Activated T-cell treated with anti-CD3 and anti-CD28 coated beads, Interleukin-2, amount 50 U/mL, for 72 hours (primary cell): ENCODE results near the gene SLC28A1. TPM values are rescaled to one million over a fixed set of nuclear protein-coding genes. Genes with fewer than 3 reads are reported as not detected.
A peak's percentile ranks its signal among the peaks of the same experiment; 100 is the strongest.

Experiments used
- ATAC-seq, 2 donors: fragments of 150-1000 bp; cut with Tn5 transposase; replicated peaks in 1 of 2; 2 replicates each; pipeline ENCODE4 v1.10.0; 2021; ENCODE audit warnings: moderate library complexity in 2 of 2, mild to moderate bottlenecking in 1 of 2
- DNase-seq, 2 donors: peaks; one replicate each; pipeline ENCODE4 v3.0.0; 2021 to 2022; ENCODE audit warnings: mixed read lengths in 1 of 2
- H3K27ac Mint-ChIP-seq: one replicate; pipeline ENCODE4 v1.8.0; 2022; ENCODE audit warnings: mild to moderate bottlenecking, moderate library complexity, mixed read lengths
- H3K27me3 Mint-ChIP-seq: one replicate; pipeline ENCODE4 v1.8.0; 2022; ENCODE audit warnings: low read depth, mixed read lengths
- H3K36me3 Mint-ChIP-seq, 2 donors: one replicate each; pipeline ENCODE4 v1.8.0; 2022; ENCODE audit warnings: mixed read lengths in 2 of 2, mild to moderate bottlenecking in 1 of 2; ENCODE audit not compliant: insufficient read depth in 2 of 2
- H3K4me1 Mint-ChIP-seq: one replicate; pipeline ENCODE4 v1.8.0; 2022; ENCODE audit warnings: low read depth, mixed read lengths
- H3K4me3 Mint-ChIP-seq, 2 donors: one replicate each; pipeline ENCODE4 v1.8.0; 2022; ENCODE audit warnings: mild to moderate bottlenecking in 2 of 2, mixed read lengths in 2 of 2, moderate library complexity in 2 of 2
- H3K9me3 Mint-ChIP-seq, 2 donors: one replicate each; pipeline ENCODE4 v1.8.0; 2022; ENCODE audit warnings: mixed read lengths in 2 of 2
- total RNA-seq, 2 donors: library from RNA; stranded (reverse); gene quantifications; one replicate each; pipeline ENCODE4 v1.2.3, GENCODE V29; 2022

SLC28A1 gene
- total RNA-seq, 2 donors from 2014 or later = not detected

GRCh38 chr15:84855136-84855535, 29.3 kb upstream of the SLC28A1 start:
- Mint-ChIP-seq H3K9me3 (no peaks in the 10 kb centered on the region), H3K27me3 (no peaks in the 10 kb centered on the region), H3K4me3 (no peak overlapping the region), H3K36me3 (no peaks in the 10 kb centered on the region), H3K4me1 (no peaks in the 10 kb centered on the region), H3K27ac (no peak overlapping the region)
- DNase-seq (no peak), ATAC-seq (no peak)

GRCh38 chr15:84855765-84856164, 28.7 kb upstream of the SLC28A1 start:
- no peaks in the 10 kb centered on the region for H3K27me3 Mint-ChIP-seq
- no peaks in the 10 kb centered on the region for H3K9me3 Mint-ChIP-seq
- no peak for DNase-seq
- H3K36me3 Mint-ChIP-seq = no peaks in the 10 kb centered on the region
- H3K4me1 Mint-ChIP-seq = no peaks in the 10 kb centered on the region
- H3K4me3 Mint-ChIP-seq = no peak overlapping the region
- H3K27ac Mint-ChIP-seq = peak overlapping the region; percentile 17
- no peak for ATAC-seq

DNA sequence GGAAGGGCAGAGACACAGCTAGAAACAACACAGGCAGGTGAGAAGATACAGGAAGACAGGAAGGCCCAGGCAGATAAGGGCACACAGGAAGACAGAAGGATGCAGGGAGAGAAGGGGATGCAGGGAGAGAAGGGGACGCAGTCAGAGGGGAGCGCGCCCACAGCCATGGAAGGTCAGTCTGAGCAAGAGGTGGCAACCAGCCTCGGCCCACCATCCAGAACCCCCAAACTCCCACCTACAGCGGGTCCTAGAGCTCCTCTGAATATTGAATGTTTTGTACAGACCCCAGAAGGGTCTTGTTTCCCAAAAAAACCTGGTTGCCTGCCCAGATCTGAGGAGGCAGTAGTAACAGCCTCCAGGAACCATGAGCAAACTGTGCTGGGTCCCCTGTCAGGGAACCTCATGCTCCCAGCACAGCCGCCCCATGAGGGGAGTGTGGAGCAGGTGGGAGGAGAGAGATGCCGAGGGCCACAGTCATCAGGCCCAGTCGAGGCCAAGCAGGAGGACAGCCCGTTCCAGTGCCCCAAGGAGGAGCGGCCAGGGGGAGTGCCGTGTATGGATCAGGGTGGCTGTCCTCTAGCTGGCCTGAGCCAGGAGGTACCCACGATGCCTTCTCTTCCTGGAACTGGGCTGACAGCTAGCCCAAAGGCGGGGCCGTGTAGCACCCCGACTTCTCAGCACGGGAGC, 27.6 kb upstream of the SLC28A1 start:
- Mint-ChIP-seq H3K4me1 (no peaks in the 10 kb centered on the region), H3K4me3 (no peak overlapping the region), H3K36me3 (no peaks in the 10 kb centered on the region), H3K27me3 (no peaks in the 10 kb centered on the region), H3K27ac (no peak overlapping the region), H3K9me3 (no peaks in the 10 kb centered on the region)
- DNase-seq (no peak), ATAC-seq (no peak)

DNA sequence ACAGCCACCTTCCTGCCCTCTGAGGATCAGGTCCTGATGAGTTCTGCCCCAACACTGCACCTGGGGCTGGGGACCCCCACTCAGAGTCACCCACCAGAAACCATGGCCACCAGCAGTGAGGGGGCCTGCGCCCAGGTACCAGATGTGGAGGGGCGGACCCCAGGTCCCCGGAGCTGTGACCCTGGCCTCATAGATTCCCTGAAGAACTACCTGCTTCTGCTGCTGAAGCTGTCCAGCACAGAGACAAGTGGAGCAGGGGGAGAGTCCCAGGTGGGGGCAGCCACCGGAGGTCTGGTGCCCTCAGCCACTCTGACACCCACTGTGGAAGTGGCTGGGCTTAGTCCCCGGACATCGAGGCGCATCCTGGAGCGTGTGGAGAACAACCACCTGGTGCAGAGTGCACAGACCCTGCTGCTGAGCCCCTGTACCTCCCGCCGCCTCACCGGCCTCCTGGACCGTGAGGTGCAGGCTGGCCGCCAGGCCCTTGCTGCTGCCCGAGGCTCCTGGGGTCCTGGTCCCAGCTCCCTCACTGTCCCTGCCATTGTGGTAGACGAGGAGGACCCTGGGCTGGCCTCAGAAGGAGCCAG, 27.0 kb upstream of the SLC28A1 start:
- no peaks in the 10 kb centered on the region for H3K27me3 Mint-ChIP-seq
- H3K4me1 Mint-ChIP-seq = no peaks in the 10 kb centered on the region
- ATAC-seq (no peak), DNase-seq (no peak)
- no peak overlapping the region for H3K4me3 Mint-ChIP-seq
- H3K9me3 Mint-ChIP-seq = no peaks in the 10 kb centered on the region
- H3K27ac Mint-ChIP-seq = no peak overlapping the region
- H3K36me3 Mint-ChIP-seq = no peaks in the 10 kb centered on the region

DNA sequence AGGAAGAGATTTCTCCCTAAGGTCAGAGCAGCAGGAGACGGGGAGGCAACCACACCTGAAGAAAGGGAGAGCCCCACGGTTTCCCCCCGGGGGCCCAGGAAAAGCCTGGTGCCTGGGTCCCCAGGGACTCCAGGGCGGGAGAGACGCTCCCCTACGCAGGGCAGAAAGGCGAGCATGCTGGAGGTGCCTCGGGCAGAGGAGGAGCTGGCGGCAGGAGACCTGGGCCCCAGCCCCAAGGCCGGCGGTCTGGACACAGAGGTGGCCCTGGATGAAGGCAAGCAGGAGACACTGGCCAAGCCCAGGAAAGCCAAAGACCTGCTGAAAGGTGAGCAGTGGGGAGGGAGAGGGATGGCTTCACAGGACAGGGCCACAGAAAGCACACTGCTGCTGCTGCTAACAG, 26.2 kb upstream of the SLC28A1 start:
- Mint-ChIP-seq H3K27me3 (no peaks in the 10 kb centered on the region), H3K4me1 (no peaks in the 10 kb centered on the region), H3K4me3 (no peak overlapping the region), H3K36me3 (no peaks in the 10 kb centered on the region), H3K9me3 (no peaks in the 10 kb centered on the region), H3K27ac (no peak overlapping the region)
- DNase-seq (no peak), ATAC-seq (no peak)

- no peaks in the 10 kb centered on the region for H3K36me3 Mint-ChIP-seq
- ATAC-seq (no peak), DNase-seq (no peak)
- H3K9me3 Mint-ChIP-seq = no peaks in the 10 kb centered on the region
- H3K4me1 Mint-ChIP-seq = no peaks in the 10 kb centered on the region
- H3K27me3 Mint-ChIP-seq = no peaks in the 10 kb centered on the region
- no peak overlapping the region for H3K27ac Mint-ChIP-seq
- H3K4me3 Mint-ChIP-seq = no peak overlapping the region
Observed at GRCh38 chr15:84859144-84859543, 25.3 kb upstream of the SLC28A1 start.

DNA sequence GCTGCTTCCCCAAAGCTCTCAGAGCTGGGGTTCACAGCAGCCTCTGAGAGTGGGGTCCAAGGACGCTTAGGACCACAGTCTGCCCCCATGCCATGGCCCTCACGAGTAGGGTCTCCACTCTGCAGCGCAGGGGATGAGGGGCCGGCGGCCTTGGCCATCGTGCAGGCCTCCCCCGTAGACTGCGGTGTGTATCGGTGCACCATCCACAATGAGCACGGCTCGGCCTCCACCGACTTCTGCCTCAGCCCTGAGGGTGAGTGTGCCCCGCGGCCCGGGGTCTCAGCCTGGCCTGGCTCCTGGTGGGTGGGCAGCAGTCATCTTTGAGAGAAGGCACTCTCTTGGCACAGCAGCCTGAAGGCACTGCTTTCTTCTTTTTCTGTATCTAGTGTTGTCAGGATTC, 24.8 kb upstream of the SLC28A1 start:
- DNase-seq (no peak), ATAC-seq (no peak)
- Mint-ChIP-seq H3K36me3 (no peaks in the 10 kb centered on the region), H3K9me3 (no peaks in the 10 kb centered on the region), H3K27ac (no peak overlapping the region), H3K4me3 (no peak overlapping the region), H3K27me3 (no peaks in the 10 kb centered on the region), H3K4me1 (no peaks in the 10 kb centered on the region)

DNA sequence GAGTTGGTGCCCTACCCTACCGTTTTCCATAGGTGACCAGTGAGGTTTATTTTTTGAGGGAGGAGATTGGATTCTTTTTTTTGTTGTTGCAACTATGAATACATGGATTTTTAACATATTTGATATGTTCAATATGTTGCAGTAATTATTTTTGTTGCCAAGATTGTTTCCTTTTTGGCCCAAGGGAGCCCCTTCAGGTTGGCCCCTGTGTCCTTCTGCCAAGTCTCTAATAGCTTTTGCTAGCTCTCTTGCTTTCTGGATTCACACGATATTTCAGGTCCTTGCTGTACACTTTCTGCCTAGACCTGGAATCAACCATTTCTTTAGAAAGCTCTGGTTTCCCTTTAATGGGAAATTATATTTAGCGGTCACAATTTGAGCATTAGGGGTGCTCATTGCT, 22.7 kb upstream of the SLC28A1 start:
- H3K27me3 Mint-ChIP-seq = no peaks in the 10 kb centered on the region
- H3K27ac Mint-ChIP-seq = no peak overlapping the region
- no peak for DNase-seq
- no peaks in the 10 kb centered on the region for H3K36me3 Mint-ChIP-seq
- H3K4me1 Mint-ChIP-seq = no peaks in the 10 kb centered on the region
- H3K9me3 Mint-ChIP-seq = no peaks in the 10 kb centered on the region
- no peak for ATAC-seq
- no peak overlapping the region for H3K4me3 Mint-ChIP-seq

GRCh38 chr15:84862214-84862975, 22.1 kb upstream of the SLC28A1 start:
- Mint-ChIP-seq H3K4me3 (no peak overlapping the region), H3K27me3 (no peaks in the 10 kb centered on the region), H3K4me1 (no peaks in the 10 kb centered on the region), H3K9me3 (no peaks in the 10 kb centered on the region), H3K27ac (no peak overlapping the region), H3K36me3 (no peaks in the 10 kb centered on the region)
- DNase-seq = no peak
- no peak for ATAC-seq

DNA sequence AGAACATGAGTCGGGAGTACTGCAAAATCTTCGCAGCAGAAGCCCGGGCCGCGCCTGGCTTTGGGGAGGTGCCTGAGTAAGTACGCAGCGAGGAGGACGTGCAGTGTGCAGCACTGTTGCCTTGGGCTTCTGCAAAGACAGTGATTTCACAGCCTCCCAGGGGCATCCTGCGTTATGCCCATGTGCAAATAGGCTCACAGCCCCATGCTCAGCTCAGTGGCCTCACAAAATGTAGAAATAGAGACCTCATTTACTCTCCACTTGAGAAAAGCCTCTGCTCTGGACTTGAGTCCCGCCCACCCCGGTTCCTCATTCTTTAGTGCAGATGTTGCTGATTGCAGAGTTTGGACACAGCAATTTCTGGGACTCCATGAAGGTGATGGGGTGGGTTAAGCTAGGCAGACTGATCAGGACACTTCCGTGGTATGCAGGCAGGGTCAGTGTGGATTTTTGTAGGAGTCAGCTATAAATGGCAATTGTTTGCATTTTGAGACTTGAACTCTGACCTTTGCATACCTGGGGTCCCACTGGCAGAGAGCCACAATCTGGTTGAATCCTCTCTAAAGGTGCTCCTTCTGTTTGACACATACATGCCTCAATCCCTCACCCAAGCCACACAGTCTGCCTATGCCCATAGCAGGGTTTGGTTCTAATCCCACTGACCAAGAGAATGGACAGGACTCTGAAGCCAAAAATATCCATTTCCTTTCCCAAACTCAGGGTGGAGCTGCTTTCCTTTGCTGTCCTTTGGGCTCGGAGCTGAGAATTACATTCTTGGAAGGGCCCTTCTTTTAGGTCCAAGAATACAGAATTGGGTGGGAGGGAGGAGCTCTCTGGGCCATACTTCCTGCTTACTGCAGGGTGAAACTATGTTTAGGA, 20.7 kb upstream of the SLC28A1 start:
- DNase-seq = no peak
- Mint-ChIP-seq H3K27me3 (no peaks in the 10 kb centered on the region), H3K9me3 (no peaks in the 10 kb centered on the region), H3K27ac (no peak overlapping the region), H3K4me1 (no peaks in the 10 kb centered on the region), H3K4me3 (no peak overlapping the region), H3K36me3 (no peaks in the 10 kb centered on the region)
- ATAC-seq = no peak

DNA sequence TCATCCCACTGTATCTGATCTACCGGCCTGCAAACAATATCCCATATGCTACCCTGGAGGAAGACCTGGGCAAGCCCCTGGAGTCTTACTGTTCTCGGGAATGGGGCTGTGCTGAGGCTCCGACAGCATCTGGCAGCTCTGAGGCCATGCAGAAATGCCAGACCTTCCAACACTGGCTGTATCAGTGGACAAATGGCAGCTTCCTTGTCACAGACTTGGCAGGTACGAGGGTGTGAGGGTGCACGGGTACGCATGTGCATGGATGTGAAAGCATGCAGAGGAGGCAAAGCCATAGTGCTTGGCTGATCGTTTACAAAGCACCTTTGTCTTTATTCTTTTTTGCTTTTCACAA, 20.0 kb upstream of the SLC28A1 start:
- ATAC-seq (no peak), DNase-seq (no peak)
- H3K27me3 Mint-ChIP-seq = no peaks in the 10 kb centered on the region
- no peak overlapping the region for H3K4me3 Mint-ChIP-seq
- no peaks in the 10 kb centered on the region for H3K4me1 Mint-ChIP-seq
- no peaks in the 10 kb centered on the region for H3K9me3 Mint-ChIP-seq
- no peaks in the 10 kb centered on the region for H3K36me3 Mint-ChIP-seq
- no peak overlapping the region for H3K27ac Mint-ChIP-seq

DNA sequence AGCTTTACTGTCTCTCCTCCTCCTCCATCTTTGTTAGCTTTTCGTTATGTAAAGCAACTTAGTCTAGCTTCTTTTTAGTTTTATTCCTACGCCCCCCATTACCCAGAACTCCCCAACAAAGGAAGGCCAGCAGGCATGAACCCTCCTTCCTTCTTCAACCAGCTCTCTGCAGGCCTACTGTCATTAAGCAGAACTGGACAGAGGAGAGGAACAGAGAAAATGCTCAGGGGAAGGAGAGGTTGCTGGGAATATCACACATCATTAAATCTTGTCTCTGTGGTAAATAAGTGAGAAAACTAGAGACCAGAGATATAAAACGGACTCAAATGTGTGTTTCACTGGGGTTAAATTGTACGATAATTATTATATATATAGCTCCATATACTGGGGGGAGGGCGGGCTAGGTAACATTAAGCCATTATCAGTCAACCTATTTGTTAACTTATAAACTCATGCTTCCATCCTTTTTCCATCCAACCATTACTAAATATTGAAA, 19.3 kb upstream of the SLC28A1 start:
- H3K4me3 Mint-ChIP-seq = no peak overlapping the region
- ATAC-seq (no peak), DNase-seq (no peak)
- no peaks in the 10 kb centered on the region for H3K9me3 Mint-ChIP-seq
- H3K27ac Mint-ChIP-seq = no peak overlapping the region
- H3K36me3 Mint-ChIP-seq = no peaks in the 10 kb centered on the region
- H3K27me3 Mint-ChIP-seq = no peaks in the 10 kb centered on the region
- H3K4me1 Mint-ChIP-seq = no peaks in the 10 kb centered on the region
